H1 (cell line): Measurements from ENCODE around the gene KLF7.

Experiments used
- BCL11A ChIP-seq, 2 experiments: IDR thresholded peaks; one replicate each; pipeline ENCODE4 v1.6.1; 2011; ENCODE audit warnings: low read depth in 2 of 2, low read length in 2 of 2, mild to moderate bottlenecking in 2 of 2
- CTCF ChIP-seq, 3 experiments: IDR thresholded peaks; 1 replicate in 2 of 3; 2 replicates in 1 of 3; pipeline versions ENCODE4 v1.5.1 to v1.6.1; 2011; ENCODE audit warnings: low read length in 3 of 3, mild to moderate bottlenecking in 3 of 3, inconsistent platforms in 2 of 3, low read depth in 1 of 3, moderate library complexity in 1 of 3; ENCODE audit not compliant: insufficient read depth in 1 of 3; ENCODE audit errors: control extremely low read depth in 1 of 3
- POLR2A ChIP-seq, 2 experiments: IDR thresholded peaks; 1 replicate in 1 of 2; 2 replicates in 1 of 2; pipeline ENCODE4 v1.6.1; 2011; ENCODE audit warnings: low read depth in 2 of 2, low read length in 2 of 2, mild to moderate bottlenecking in 2 of 2; ENCODE audit errors: control extremely low read depth in 1 of 2
- RFX5 ChIP-seq: IDR thresholded peaks from 2 replicates; pipeline ENCODE4 v1.6.1; 2011; ENCODE audit warnings: low read depth, low read length, improper control_type of control experiment, borderline replicate concordance
- TAF7 ChIP-seq: optimal IDR thresholded peaks from 2 replicates; pipeline ENCODE3; 2011; ENCODE audit warnings: low read depth, mild to moderate bottlenecking, inconsistent platforms, low read length, moderate library complexity, borderline replicate concordance
- ZNF274 ChIP-seq: IDR thresholded peaks from 2 replicates; pipeline ENCODE4 v1.7.0; 2012; ENCODE audit warnings: low read length, borderline replicate concordance; ENCODE audit errors: extremely low read depth
- TF ChIP-seq, protein P1 (sequence below): IDR thresholded peaks from 2 replicates; pipeline ENCODE4 v1.6.1; 2012; ENCODE audit warnings: inconsistent platforms

DNA sequence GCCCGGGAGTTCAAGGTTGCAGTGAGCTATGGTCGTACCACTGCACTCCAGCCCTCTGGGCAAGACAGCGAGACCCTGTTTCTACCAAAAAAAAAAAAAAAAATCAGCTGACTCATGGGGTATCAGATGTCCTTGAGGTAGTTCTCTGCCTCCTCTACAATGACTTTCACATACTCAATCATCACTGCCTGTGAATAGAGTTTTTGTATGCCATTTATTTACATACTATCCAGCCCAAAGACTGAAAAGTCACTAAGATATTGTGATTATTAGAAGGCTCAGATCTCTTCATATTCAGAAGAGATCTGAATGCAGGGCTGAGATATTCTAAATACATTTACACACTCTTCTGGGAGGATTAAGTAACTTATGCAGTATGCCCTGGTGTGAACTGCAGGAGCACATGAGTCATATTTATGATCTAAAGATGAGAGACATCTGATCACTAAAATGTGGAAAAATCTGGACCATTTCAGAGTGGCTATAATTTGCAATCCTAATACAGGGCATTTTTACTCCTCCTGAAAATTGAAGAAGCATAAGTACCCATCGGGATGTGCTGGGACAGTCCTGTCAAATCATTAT is 38.9 kb downstream of the KLF7 start:
- TF ChIP-seq POLR2A (IDR thresholded peaks at IDR 0.05; ENCODE audit: control extremely low read depth in 1 of 2, low read depth in 2 of 2, low read length in 2 of 2) (no peak), ZNF274 (no peak), CTCF (IDR thresholded peaks at IDR 0.05; ENCODE audit: control extremely low read depth in 1 of 3, insufficient read depth in 1 of 3, low read depth in 1 of 3, low read length in 3 of 3) (no peak), BCL11A (IDR thresholded peaks at IDR 0.05; ENCODE audit: low read depth in 2 of 2, low read length in 2 of 2) (no peak), TAF7 (no peak), RFX5 (no peak)
- TF ChIP-seq, protein P1, sequence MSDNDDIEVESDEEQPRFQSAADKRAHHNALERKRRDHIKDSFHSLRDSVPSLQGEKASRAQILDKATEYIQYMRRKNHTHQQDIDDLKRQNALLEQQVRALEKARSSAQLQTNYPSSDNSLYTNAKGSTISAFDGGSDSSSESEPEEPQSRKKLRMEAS: no peak
